Measurements from ENCODE around the gene IGDCC3.

The IGDCC3 gene

DNA sequence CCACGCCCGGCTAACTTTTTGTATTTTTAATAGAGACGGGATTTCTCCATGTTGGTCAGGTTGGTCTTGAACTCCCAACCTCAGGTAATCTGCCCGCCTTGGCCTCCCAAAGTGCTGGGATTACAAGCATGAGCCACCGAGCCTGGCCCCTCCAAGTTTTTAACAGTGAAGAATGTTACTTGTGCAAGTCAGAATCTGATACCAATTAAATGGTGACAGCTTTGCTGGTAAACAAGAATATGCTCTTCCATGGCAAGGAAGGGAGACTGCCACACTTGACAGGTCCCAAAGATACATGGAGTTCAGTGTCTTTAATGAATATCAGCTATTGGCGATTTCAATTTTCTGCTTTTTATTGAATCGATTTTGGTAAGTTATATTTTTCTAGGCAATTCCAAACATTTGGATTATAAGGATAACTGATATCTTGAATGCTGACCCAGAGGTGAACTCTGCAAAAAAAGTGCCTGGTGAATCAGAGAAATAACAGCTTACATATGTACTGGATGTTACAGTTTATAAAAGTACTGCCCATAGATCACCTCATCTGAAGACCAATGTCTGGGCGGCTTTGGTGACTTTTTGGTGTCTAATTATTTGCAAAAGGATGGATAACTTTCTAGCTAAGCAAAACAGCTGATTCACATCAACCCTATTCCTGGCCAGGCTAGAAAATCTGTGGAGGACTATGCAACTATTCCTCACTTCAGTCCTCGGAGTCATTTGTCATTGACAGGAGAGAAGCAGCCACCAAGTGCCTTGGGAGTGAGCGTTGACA, 92.3 kb downstream of the IGDCC3 start:
- Histone ChIP-seq H3K36me3 (ENCODE audit: control insufficient read depth, insufficient read depth, low read length) (no peaks in the 10 kb centered on the region), H3K27me3 (replicated peaks; ENCODE audit: control insufficient read depth, insufficient read depth, low read length) (no peaks in the 10 kb centered on the region), H3K4me3 (replicated peaks; ENCODE audit: low read depth, low read length) (peak overlapping the region; percentile 76)
- TF ChIP-seq, protein P1, sequence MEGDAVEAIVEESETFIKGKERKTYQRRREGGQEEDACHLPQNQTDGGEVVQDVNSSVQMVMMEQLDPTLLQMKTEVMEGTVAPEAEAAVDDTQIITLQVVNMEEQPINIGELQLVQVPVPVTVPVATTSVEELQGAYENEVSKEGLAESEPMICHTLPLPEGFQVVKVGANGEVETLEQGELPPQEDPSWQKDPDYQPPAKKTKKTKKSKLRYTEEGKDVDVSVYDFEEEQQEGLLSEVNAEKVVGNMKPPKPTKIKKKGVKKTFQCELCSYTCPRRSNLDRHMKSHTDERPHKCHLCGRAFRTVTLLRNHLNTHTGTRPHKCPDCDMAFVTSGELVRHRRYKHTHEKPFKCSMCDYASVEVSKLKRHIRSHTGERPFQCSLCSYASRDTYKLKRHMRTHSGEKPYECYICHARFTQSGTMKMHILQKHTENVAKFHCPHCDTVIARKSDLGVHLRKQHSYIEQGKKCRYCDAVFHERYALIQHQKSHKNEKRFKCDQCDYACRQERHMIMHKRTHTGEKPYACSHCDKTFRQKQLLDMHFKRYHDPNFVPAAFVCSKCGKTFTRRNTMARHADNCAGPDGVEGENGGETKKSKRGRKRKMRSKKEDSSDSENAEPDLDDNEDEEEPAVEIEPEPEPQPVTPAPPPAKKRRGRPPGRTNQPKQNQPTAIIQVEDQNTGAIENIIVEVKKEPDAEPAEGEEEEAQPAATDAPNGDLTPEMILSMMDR (IDR thresholded peaks at IDR 0.05; ENCODE audit: insufficient read depth, low read length, poor library complexity, severe bottlenecking), result no peak
- DNase-seq (ENCODE audit: extremely low read depth, insufficient read length), result no peak

DNA sequence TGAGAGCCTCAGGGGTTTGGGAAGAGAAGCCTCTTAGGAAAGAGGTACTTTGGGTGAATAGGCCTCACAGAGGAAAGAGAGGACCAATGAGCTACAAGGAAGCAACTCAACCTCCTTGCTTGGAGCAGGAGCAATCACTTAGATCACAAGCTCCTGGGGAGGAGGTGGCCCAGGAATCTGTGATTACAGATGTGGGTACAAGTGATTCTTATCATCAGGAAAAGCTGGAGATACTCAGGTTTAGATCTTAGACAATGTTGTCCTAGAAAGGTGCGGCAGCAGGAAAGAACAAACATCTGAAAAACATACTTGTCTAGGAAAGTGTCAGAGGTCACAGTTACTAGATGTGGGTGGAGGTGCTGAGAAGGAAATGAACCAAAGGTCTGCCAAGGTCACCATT, 99.3 kb downstream of the IGDCC3 start:
- no peak for DNase-seq (ENCODE audit: extremely low read depth, insufficient read length)
- TF ChIP-seq, protein P1 (IDR thresholded peaks at IDR 0.05; ENCODE audit: insufficient read depth, low read length, poor library complexity, severe bottlenecking), result no peak
- H3K4me3 ChIP-seq (replicated peaks; ENCODE audit: low read depth, low read length), result no peak overlapping the region
- H3K36me3 ChIP-seq (ENCODE audit: control insufficient read depth, insufficient read depth, low read length), result no peaks in the 10 kb centered on the region
- H3K27me3 ChIP-seq (replicated peaks; ENCODE audit: control insufficient read depth, insufficient read depth, low read length), result no peaks in the 10 kb centered on the region
